22Rv1 (cell line): ENCODE measurements around the gene RCC1.
"Not testable (repeated sequence)": the region's sequence is repeated elsewhere in the genome, so short reads cannot be mapped to it uniquely, and the experiment has no call there.

Experiments used
- H3K27ac ChIP-seq: fragments of 450-650 bp; 2 replicates; pipeline ENCODE4 v1.5.1; 2017
- ZFX ChIP-seq: fragments of 450-650 bp; IDR thresholded peaks from 2 replicates; pipeline ENCODE4 v1.6.1; 2017; ENCODE audit warnings: antibody characterized with exemption, borderline replicate concordance
- TF ChIP-seq, protein P1 (sequence below): fragments of 450-650 bp; IDR thresholded peaks from 2 replicates; pipeline ENCODE4 v1.5.1; 2017; ENCODE audit warnings: mild to moderate bottlenecking

The RCC1 gene

DNA sequence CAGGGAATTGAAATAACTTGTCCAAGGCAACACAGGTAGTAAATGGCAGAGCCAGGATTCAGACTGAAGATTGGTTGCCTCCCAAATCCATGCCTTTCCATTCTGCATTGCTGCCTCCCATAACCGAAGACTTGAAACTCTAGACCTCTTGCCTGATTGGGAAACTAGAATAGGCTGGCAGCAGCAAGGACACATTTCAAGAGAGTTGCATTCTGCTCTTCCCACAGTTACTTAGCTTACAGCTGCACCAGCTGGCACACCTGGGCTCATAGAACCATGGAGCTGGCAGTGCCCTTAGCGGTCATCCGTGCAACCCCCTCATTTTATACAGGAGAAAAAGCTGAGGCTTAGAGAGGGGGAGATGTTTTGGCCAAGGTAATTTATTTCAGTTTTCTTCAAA is 55.0 kb downstream of the RCC1 start:
- H3K27ac ChIP-seq = no peak overlapping the region
- no peak for TF ChIP-seq ZFX
- TF ChIP-seq, protein P1, sequence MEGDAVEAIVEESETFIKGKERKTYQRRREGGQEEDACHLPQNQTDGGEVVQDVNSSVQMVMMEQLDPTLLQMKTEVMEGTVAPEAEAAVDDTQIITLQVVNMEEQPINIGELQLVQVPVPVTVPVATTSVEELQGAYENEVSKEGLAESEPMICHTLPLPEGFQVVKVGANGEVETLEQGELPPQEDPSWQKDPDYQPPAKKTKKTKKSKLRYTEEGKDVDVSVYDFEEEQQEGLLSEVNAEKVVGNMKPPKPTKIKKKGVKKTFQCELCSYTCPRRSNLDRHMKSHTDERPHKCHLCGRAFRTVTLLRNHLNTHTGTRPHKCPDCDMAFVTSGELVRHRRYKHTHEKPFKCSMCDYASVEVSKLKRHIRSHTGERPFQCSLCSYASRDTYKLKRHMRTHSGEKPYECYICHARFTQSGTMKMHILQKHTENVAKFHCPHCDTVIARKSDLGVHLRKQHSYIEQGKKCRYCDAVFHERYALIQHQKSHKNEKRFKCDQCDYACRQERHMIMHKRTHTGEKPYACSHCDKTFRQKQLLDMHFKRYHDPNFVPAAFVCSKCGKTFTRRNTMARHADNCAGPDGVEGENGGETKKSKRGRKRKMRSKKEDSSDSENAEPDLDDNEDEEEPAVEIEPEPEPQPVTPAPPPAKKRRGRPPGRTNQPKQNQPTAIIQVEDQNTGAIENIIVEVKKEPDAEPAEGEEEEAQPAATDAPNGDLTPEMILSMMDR = no peak

DNA sequence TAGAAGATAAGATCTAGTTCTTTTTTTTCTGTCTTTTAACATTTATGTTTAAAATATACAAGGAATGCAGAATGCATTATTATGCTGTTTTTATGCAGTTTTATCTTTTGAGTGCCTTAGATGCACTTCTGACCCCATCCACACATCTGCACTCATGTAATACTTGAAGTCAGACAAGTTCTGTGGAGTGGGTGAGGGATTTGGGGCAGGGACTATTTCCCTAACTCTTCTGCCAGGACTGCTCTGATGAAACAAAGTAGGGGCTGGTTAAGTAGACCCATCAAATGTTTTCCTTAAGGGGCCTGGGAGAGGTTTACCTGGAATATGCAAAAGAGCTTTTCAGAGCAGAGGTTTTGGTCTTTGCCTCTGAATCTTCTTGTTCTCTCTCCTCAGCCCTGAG is 58.5 kb downstream of the RCC1 start:
- no peak overlapping the region for H3K27ac ChIP-seq
- TF ChIP-seq ZFX = no peak
- TF ChIP-seq, protein P1 = no peak

DNA sequence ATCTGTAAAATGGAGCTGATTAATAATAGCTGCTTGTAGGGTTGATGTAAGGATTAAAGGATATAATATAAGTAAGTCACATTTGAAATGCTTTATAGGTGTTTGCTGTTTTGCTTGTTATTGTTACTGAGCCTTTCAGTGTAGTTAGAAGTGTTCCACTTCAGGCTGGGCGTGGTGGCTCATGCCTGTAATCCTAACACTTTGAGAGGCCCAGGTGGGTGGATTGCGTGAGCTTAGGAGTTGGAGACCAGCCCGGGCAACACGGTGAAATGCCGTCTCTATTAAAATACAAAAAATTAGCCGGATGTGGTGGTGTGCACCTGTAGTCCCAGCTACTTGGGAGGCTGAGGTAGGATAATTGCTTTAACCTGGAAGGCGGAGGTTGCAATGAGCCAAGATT is 59.2 kb downstream of the RCC1 start:
- no peak for TF ChIP-seq ZFX
- TF ChIP-seq, protein P1 = no peak
- no peak overlapping the region for H3K27ac ChIP-seq

DNA sequence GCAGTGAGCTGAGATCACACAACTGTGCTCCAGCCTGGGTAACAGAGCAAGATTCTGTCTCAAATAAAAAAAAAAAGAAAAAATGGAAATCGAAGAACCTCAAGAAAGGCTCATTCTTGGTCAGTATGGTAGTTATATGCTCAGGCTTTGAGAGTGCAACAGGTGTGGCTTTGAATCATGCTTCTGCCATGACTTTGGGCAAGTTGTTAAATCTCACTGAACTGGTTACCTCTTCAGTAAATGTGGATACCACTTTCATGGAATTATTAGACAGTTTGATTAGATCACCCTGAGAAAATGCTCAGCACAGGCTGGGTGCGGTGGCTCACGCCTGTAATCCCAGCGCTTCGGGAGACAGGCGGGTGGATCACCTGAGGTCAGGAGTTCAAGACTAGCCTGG is 59.9 kb downstream of the RCC1 start:
- TF ChIP-seq ZFX = no peak
- TF ChIP-seq, protein P1 = no peak
- no peak overlapping the region for H3K27ac ChIP-seq

DNA sequence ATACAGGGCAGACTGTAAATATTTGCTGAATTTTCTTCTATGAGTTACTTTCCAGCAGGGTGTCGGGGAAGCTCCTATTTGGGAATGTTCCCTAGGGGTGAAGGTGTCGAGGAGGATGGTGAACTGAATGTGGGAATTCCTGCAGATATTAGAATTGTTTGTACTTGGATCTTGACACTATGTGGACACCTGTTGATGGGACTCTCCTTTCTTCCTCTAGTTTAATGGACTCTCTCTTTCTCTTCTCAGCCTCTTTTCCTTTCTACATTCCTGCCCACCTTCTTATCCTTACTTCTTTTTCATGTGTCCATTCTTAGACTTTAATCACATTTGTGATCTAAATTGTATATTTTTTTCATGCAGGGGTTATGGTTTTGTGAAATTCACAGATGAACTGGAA is 61.1 kb downstream of the RCC1 start:
- H3K27ac ChIP-seq = no peak overlapping the region
- no peak for TF ChIP-seq ZFX
- TF ChIP-seq, protein P1 = no peak

DNA sequence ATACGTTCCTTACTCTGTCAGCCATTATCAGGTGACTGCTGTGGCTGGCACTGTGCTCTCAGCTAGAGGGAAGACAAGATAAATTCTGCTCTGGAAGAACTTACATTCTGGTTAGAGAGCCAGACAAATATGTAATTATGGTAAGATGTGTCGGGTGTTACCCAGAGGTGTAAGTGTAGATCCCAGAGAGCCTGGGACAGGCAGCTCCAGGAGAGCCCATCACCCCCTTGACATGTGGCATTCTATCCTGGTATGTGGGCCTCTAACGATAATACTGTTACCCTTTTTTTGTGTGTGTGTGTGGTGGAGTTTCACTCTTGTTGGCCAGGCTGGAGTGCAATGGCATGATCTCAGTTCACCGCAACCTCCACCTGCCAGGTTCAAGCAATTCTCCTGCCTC is 66.1 kb downstream of the RCC1 start:
- no peak for TF ChIP-seq ZFX
- TF ChIP-seq, protein P1 = no peak
- H3K27ac ChIP-seq = no peak overlapping the region

DNA sequence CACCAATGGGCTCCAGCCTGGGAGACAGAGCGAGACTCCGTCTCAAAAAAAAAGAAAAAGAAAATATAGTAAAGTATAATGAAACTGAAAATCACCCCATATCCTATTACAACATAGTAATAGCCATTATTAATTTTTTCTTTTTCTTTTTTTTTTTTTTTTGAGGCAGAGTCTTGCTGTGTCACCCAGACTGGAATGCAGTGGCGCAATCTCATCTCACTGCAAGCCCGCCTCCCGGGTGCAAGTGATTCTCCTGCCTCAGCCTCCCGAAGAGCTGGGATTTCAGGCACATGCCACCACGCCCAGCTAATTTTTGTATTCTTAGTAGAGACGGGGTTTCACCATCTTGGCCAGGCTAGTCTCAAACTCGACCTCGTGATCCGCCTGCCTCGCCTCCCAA is 67.0 kb downstream of the RCC1 start:
- not testable (repeated sequence) for H3K27ac ChIP-seq

DNA sequence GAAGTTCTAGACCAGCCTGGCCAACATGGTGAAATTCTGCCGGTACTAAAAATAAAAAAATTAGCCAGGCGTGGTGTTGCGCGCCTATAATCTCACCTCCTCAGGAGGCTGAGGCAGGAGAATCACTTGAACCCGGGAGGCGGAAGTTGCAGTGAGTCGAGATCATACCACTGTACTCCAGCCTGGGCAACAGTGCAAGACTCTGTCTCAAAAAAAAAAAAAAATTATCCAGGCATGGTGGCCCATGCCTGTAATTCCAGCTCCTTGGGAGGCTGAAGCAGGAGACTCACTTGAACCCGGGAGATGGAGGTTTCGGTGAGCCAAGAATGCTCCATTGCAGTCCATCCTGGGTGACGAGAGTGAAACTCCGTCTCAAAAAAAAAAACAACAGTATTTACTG is 67.7 kb downstream of the RCC1 start:
- H3K27ac ChIP-seq = no peak overlapping the region
- no peak for TF ChIP-seq ZFX
- TF ChIP-seq, protein P1 = no peak
